ENCODE measurements around the gene TMEM154.

Gene TMEM154

GRCh38 chr4:152655272-152656129 lies 24.3 kb downstream of the TMEM154 start:
- Histone ChIP-seq H3K4me3 (ENCODE audit: low read depth, low read length) (no peak overlapping the region), H3K27ac (no peak overlapping the region), H3K36me3 (replicated peaks) (no peaks in the 10 kb centered on the region), H3K27me3 (replicated peaks) (no peaks in the 10 kb centered on the region)
- in situ Hi-C loops (cut with HindIII; ENCODE audit: low pct_ligation_motif_present, low sequenced_read_pairs): no loop called here
- no peak for DNase-seq
- no peak for TF ChIP-seq CTCF (IDR thresholded peaks at IDR 0.05; ENCODE audit: low read depth, low read length, missing control alignments)

GRCh38 chr4:152652102-152652501 lies 27.7 kb downstream of the TMEM154 start:
- no peak for TF ChIP-seq CTCF (IDR thresholded peaks at IDR 0.05; ENCODE audit: low read depth, low read length, missing control alignments)
- no peaks in the 10 kb centered on the region for H3K36me3 ChIP-seq (replicated peaks)

GRCh38 chr4:152651473-152652060 lies 28.2 kb downstream of the TMEM154 start:
- Histone ChIP-seq H3K4me3 (ENCODE audit: low read depth, low read length) (no peak overlapping the region), H3K27me3 (replicated peaks) (no peaks in the 10 kb centered on the region), H3K27ac (no peak overlapping the region), H3K36me3 (replicated peaks) (no peaks in the 10 kb centered on the region)
- in situ Hi-C loops (cut with HindIII; ENCODE audit: low pct_ligation_motif_present, low sequenced_read_pairs): no loop called here
- no peak for TF ChIP-seq CTCF (IDR thresholded peaks at IDR 0.05; ENCODE audit: low read depth, low read length, missing control alignments)
- no peak for DNase-seq

More at GRCh38 chr4:152652102-152652501, 27.7 kb downstream of the TMEM154 start:
- Histone ChIP-seq H3K4me3 (ENCODE audit: low read depth, low read length) (no peak overlapping the region), H3K27ac (no peak overlapping the region), H3K27me3 (replicated peaks) (no peaks in the 10 kb centered on the region)
- in situ Hi-C loops (cut with HindIII; ENCODE audit: low pct_ligation_motif_present, low sequenced_read_pairs): no loop called here
- DNase-seq: no peak

GRCh38 chr4:152646221-152646620 lies 33.6 kb downstream of the TMEM154 start:
- Histone ChIP-seq H3K36me3 (replicated peaks) (no peaks in the 10 kb centered on the region), H3K27me3 (replicated peaks) (no peaks in the 10 kb centered on the region), H3K4me3 (ENCODE audit: low read depth, low read length) (no peak overlapping the region), H3K27ac (no peak overlapping the region)
- in situ Hi-C loops (cut with HindIII; ENCODE audit: low pct_ligation_motif_present, low sequenced_read_pairs): no loop called here
- no peak for TF ChIP-seq CTCF (IDR thresholded peaks at IDR 0.05; ENCODE audit: low read depth, low read length, missing control alignments)
- no peak for DNase-seq

GRCh38 chr4:152644130-152644529 lies 35.7 kb downstream of the TMEM154 start:
- no peak for DNase-seq
- no peak for TF ChIP-seq CTCF (IDR thresholded peaks at IDR 0.05; ENCODE audit: low read depth, low read length, missing control alignments)
- Histone ChIP-seq H3K27ac (no peak overlapping the region), H3K4me3 (ENCODE audit: low read depth, low read length) (no peak overlapping the region), H3K36me3 (replicated peaks) (no peaks in the 10 kb centered on the region), H3K27me3 (replicated peaks) (no peaks in the 10 kb centered on the region)
- in situ Hi-C loops (cut with HindIII; ENCODE audit: low pct_ligation_motif_present, low sequenced_read_pairs): no loop called here
